GM18505 (cell line): Measurements from ENCODE around the gene SETMAR.
A peak's percentile ranks its signal among the peaks of the same experiment; 100 is the strongest.
"Not testable (repeated sequence)": the region's sequence is repeated elsewhere in the genome, so short reads cannot be mapped to it uniquely, and the experiment has no call there.

Experiments
- ATAC-seq: cut with Tn5 transposase; IDR thresholded peaks from one replicate; pipeline ENCODE4 v1.9.1; 2021; ENCODE audit not compliant: unreplicated experiment
- POLR2A ChIP-seq: IDR thresholded peaks from 4 replicates; pipeline ENCODE4 v1.6.1; 2011; ENCODE audit warnings: borderline replicate concordance; ENCODE audit not compliant: insufficient read depth, insufficient read length; ENCODE audit errors: extremely low read depth

SETMAR gene

GRCh38 chr3:4303187-4304123 lies at the start of gene SETMAR:
Gene SETMAR (plus strand): TSS chr3:4303369. CDS start chr3:4303371, 2 bp downstream.
- peak; percentile 99 for ATAC-seq
- TF ChIP-seq POLR2A: peak; percentile 84

- no peak for ATAC-seq
- no peak for TF ChIP-seq POLR2A
Observed at GRCh38 chr3:4261406-4261805, 41.8 kb upstream of the SETMAR start.

- no peak for ATAC-seq
- TF ChIP-seq POLR2A: no peak
Observed at GRCh38 chr3:4264040-4264439, 39.1 kb upstream of the SETMAR start.

- peak; percentile 70 for ATAC-seq
- no peak for TF ChIP-seq POLR2A
Observed at GRCh38 chr3:4270720-4271119, 32.4 kb upstream of the SETMAR start.

- TF ChIP-seq POLR2A: no peak
- no peak for ATAC-seq
Observed at GRCh38 chr3:4271834-4272233, 31.3 kb upstream of the SETMAR start.

- no peak for TF ChIP-seq POLR2A
- no peak for ATAC-seq
Observed at GRCh38 chr3:4279516-4280105, 23.6 kb upstream of the SETMAR start.

GRCh38 chr3:4281991-4282390 lies 21.2 kb upstream of the SETMAR start:
- TF ChIP-seq POLR2A: no peak
- ATAC-seq: no peak

GRCh38 chr3:4284865-4285264 lies 18.3 kb upstream of the SETMAR start:
- no peak for TF ChIP-seq POLR2A
- no peak for ATAC-seq

GRCh38 chr3:4289044-4289443 lies 14.1 kb upstream of the SETMAR start:
- ATAC-seq: no peak
- no peak for TF ChIP-seq POLR2A

GRCh38 chr3:4290272-4290893 lies 12.8 kb upstream of the SETMAR start:
- TF ChIP-seq POLR2A: no peak
- peak; percentile 75 for ATAC-seq

- TF ChIP-seq POLR2A: no peak
- ATAC-seq: no peak
Observed at GRCh38 chr3:4292301-4292700, 10.9 kb upstream of the SETMAR start.

GRCh38 chr3:4294616-4295327 lies 8.4 kb upstream of the SETMAR start:
- TF ChIP-seq POLR2A: no peak
- no peak for ATAC-seq

GRCh38 chr3:4296454-4296853 lies 6.7 kb upstream of the SETMAR start:
- not testable (repeated sequence) for ATAC-seq
